HK-2 (cell line): ENCODE results near the gene COIL.

Experiments used
- DNase-seq: peaks from one replicate; pipeline ENCODE4 v3.0.0-alpha.2; 2018; ENCODE audit not compliant: unreplicated experiment

Gene COIL

DNA sequence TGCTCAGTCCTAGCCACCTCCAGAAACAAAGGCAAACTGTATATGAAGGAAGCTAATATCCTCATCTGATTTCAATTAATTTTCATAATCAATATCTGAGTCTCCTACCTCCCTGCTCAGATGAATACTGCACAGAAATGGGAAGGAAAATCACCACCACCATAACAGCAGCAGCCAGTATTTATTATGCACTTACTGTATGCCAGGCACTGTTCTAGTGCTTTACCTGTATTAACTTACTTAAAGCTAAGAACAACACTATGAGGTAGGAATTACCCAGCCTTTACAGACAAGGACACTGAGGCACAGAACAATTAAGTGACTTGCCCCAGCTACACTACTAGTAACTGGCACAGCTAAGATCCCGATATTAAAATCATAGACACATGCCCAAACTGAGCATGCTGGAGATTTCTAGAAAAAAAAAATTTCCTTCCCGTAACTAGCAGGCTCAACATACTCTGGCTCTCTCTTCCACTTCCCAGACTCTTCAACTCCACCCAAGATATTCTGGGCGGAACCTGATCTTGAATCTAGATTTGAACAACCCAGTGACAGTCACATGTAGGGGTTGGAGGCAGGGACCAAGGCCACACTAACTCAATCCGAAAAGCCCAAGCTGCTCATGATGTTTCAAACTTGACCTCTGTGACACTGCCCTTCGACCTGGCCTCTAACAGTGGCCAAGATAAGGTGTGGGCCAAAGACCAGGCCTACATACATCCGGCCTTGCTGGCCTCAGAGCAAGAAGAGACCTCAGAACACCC is 50.9 kb downstream of the COIL start:
- no peak for DNase-seq

DNA sequence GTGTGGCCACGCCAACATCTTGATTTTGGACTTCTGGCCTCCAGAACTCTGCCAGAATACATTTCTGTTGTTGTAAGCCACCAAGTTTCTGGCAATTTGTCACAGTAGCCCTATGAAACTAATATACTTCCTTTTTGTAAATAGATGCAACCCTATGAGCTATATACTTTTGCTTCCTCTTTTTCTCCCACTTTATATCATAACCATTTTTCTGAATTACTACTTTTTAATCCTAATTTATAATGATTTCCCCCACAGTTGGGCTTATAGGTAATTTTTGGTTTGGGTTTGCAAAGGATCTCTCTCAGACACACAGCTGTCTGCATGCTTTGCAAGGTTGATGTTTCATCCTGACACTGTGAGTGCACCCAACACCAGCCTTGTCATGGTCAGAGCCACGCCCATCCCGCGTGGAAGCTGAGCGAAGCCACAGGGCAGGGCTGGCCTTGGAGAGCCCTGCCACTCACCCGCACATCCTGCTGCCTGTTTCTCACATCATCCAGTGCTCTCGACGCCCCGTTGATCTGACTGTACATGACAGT is 52.8 kb downstream of the COIL start:
- DNase-seq, result no peak

DNA sequence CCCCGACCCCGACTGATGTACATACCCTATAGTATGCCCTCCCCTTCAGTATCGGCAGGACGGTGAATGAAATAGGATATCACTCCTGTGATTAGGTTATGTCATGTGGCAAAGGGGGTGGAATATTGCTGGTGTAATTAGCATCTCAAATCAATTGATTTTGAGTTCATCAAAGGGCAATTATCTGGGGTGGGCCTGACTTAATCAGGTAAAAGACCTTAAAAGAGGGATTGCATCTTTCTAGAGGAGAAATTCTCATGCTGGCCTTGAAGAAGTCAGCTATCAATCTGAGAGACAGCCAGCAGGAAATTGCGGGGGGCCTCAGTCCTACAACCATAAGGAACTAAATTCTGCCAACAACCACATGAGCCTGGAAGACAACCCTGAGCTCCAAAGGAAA is 57.3 kb downstream of the COIL start:
- DNase-seq, result no peak

DNA sequence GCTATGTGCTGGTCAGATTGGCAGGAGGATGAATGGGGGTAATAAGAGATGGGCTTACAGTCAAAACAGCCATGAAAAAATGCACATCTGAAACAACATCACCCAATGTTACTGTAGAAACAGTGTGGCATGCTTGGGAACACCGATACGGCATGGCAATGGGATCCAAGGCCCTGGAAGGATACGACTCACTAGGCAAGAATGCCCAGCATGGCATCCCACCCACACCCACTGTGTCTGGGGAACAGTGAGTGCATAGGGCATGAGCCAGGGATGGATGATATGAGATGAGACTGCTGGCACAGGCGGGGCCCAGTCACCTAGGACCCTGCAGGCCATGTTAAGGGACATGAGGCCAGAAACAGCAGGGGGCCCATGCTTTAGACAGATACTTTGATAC is 58.5 kb downstream of the COIL start:
- DNase-seq, result peak; percentile 75

DNA sequence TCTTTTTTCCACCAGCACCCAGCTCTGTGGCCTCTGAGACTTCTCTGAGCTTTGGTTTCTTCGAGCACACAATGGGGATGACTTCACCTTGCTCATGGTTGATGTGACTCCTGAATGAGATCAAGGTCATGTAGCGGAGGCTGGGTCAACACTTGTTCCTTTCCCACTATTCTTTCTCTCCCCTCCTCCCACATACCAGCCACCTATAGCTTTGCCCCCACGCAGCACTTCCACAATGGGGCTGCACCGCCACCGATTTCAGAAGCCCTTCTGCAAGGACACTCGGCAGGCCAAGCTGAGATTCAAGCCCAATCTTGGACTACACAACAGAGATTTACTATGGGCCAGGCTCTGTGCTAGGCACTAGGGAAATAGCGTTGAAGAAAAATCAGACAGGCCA is 61.4 kb downstream of the COIL start:
- DNase-seq, result no peak

DNA sequence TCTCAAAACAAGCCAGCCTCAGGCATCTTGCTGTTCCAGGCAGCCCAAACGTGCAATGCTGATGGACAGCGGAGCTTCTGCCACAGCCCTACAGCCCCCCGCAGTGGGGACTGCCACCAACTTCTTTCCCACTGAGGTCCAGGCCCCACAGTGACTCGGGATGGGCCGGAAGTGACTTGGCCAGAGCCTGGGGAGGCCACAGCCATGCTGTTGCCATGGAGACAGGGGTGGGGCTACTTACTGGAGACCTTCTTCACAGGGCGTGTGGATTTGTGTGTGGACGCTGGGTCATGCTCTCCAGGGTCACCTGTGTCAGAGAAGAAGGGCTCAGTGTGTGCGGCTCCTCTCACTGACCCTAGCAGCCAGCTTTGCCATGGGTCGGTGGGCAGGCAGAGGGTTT is 62.0 kb downstream of the COIL start:
- DNase-seq, result no peak

DNA sequence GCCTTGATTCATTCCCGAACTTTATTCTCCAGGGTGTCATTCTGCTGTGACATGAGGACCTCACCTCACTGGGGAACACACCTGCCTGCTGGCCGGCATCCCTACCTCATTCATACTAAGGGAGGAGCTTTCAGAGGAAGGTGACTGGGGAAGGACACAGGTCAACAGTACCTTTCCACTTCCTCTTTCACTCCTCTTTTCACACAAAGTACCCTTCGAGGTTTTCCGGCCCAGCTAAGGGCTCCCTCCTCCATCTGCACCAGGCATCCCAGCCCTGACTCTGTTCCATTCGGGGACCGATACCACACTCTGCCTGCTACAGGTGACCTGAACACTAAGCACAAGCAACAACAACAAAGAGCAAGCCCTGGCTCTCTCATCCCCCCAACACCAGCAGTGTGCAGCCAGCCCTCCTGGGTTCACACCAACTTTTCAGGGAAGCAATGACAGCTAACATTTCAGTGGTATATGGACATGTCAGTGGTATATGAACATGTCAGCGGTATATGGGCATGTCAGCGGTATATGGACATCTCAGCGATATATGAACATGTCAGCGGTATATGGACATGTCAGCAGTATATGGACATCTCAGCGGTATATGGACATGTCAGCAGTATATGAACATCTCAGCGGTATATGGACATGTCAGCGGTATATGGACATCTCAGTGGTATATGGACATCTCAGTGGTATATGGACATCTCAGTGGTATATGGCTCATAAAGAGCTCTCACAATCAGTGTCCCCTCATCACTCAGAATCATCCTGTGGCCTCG is 63.0 kb downstream of the COIL start:
- DNase-seq, result no peak

DNA sequence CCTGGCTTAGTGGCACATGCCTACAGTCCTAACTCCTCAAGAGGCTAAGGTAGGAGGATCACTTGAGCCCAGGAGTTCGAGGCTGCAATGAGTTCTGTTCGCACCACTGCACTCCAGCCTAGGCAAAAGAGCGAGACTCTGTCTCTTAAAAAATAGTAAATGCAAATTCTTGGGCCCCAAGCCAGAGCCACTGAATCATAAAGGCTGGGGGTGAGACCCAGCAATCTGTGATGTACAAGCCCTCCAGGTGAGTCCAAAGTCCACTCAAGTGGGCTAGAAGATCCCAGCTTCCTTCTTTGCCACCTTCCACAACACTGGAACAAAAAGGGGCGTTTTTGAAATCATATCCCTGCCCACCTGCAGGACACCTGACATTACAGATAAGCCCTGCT is 63.9 kb downstream of the COIL start:
- no peak for DNase-seq

DNA sequence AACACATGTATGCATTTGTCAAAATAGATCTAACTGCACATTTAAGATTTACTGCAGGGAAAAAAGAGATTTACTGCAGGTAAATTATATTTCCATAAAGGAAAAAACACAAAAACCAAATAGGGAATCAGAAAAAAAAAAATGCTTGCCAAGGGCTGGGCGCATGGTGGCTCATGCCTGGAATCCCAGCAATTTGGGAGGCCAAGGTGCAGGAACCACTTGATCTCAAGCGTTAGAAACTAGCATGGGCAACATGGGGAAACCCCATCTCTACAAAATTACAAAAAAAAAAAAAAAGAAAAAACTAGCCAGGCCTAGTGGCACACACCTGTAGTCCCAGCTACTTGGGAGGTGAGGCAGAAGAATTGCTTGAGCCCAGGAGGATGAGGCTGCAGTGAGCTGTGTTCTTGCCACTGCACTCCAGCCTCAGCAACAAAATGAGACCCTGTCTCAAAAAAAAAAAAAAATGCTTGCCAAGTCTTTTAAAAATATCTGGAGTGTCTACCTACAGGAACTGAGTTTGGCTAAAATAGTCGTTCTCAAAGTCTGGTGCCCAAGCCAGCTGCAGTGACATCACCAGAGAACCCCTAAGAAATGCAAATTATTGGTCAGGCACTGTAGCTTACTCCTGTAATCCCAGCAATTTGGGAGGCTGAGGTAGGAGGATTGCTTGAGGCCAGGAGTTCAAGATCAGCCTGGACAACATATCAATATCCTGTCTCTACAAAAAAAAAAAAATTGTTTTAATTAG is 64.5 kb downstream of the COIL start:
- DNase-seq, result no peak

DNA sequence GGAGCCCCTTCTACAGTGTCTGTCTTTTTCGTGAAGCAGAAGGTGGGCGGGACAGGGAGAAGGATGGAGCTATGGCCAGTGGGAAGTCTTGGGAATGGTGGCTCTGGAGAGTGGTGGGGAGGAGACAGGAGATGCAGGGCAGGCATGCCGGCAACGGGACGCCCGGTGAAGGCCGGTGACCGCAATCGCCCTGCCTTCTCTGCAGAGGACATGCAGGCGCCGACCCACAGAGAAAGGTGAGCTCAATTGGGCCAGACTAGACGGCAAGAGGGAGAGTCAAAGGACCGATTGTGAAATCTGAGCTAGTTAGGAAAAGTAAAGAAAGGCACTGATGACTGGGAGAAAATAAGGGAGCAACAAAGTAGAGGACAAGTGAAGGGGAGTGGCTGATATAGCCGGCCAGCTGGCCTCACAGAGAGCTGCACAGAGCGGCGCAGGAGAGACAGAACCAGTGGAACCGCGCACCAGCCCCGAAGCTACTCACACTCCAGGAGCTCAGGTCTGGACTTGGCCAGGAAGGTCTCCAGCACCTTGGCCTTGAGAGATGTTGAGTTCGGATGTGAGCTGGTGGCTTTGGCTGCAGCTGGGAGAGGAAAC is 65.9 kb downstream of the COIL start:
- DNase-seq, result no peak

DNA sequence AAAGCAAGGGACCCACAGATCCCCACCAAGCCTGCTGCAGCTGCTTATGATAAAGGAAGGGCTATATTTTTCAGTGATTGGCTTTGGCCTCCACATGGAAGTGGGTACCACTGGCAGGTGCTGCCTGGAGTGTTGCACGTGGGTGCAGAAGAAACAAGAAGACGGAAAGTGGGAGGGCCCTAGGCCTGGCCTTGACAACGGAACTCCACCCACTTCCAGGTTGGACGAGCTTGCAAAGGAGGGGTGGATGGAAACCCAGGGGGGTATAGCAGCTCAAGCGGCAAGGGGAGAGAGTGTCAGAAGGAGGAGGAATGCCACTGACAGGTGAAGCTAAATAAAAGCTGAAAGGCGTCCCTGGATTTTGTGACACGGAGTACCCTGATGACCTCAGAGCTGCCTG is 67.3 kb downstream of the COIL start:
- DNase-seq, result no peak

DNA sequence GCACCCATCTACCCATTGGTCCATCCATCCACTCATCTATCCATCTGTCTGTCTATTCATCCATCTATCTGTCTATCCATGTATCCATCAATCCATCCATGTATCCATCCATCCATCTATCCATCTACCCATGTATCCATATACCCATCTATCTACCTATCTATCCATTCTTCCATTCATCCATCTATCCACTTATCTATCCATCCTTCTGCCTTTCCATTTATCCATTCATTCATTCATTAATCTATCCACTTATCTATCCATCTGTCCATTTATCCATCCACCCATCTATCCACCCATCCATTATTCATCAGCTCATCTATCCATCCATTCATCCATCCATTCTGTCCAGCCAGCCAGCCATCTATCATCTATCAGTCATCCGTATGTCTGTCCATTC is 68.5 kb downstream of the COIL start:
- DNase-seq, result no peak

DNA sequence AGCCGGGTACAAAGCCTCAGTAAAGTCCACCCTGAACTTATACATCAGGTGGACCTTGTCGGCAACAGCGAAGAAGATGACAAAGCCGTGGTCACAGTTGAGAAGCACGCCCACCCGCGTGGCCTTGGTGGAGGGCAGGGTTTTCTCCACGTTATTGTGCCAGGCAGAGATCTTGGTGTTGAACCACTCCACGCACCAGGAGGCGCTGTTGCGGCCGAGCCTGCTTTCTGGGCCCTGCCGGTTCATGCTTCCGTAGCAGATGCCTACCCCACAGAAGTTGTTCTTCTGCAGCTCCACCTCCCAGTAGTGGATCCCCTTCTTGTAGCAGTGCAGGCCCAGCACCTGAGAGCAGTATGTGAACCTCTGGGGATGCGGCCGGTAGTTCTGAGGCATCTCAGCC is 69.1 kb downstream of the COIL start:
- no peak for DNase-seq

DNA sequence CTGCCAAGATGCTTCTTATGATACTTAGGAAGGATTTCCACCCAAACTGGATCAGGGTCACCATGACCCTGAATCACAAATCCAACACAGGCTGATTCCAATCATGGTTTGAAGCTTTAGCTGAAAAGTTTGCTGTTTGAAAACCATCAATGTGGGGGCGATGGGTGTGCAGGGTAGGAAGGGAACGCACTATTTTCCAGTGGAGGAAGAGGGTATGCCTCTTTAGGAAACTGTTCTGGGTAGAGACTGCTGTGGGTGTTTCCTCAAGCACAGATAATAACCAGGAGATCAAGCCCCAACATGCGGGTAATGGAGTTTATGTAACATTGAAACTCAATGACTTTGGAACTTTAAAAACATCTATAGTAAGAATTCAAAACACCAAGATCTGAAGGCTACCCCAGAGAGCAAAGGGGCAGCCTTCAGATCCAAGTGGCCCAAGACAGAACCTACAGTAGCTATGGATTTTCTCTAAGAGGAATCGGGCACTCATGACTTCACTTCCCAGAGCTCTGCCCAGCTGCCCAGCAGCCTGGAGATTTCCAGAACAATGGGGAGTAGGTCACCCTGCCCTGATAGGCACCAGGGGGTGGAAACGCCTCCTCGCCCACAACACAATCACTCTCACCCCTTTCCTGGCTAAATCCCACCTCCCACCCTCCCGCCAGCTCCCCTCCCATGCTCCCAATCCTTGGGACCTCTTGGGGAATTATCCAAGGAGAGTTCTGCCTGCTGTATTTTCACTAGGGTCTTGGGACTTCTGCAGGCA is 69.8 kb downstream of the COIL start:
- no peak for DNase-seq

DNA sequence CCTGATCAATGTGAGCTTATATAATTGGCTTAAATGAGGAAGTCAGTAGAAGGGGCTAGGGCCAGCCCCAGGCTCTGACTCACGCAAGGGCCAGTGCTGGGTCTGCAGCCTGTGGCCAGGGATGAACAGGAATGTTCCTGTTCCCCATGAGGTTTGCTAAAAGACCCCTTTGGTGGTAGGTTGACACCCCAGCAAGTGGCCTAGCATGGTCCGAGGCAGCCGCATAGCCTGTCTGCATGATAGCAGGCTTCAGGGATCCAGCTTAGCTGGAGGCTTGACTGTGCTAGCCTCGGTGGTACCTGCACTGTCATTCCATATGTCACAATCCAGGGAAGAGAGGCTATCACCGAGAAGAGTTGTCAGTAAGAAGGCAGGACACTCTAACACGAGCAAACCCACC is 70.5 kb downstream of the COIL start:
- no peak for DNase-seq
